Osteoblast (primary cell): Measurements from ENCODE around the gene LCE7A. TPM values are rescaled to one million over a fixed set of nuclear protein-coding genes. Genes with fewer than 3 reads are reported as not detected.

Experiments used
- DNase-seq: peaks from one replicate; pipeline ENCODE4 v3.0.0; 2011; ENCODE audit warnings: low spot score, mixed read lengths; ENCODE audit not compliant: insufficient read length; ENCODE audit errors: missing footprints
- H2AFZ ChIP-seq: 2 replicates; pipeline ENCODE4 v1.6.0; 2011; ENCODE audit warnings: mild to moderate bottlenecking, low read length
- H3K27ac ChIP-seq: 2 replicates; pipeline ENCODE4 v1.5.1; 2011; ENCODE audit warnings: mild to moderate bottlenecking, low read depth, low read length, moderate library complexity
- H3K27me3 ChIP-seq: 2 replicates; pipeline ENCODE4 v1.6.0; 2012; ENCODE audit warnings: mild to moderate bottlenecking, control low read depth, inconsistent platforms, low read length, moderate library complexity; ENCODE audit not compliant: insufficient read depth
- H3K36me3 ChIP-seq: 2 replicates; pipeline ENCODE4 v1.5.1; 2011; ENCODE audit warnings: mild to moderate bottlenecking, low read length, control low read depth, moderate library complexity; ENCODE audit not compliant: insufficient read depth
- H3K4me1 ChIP-seq: 2 replicates; pipeline ENCODE4 v1.5.1; 2011; ENCODE audit warnings: mild to moderate bottlenecking, low read length, control low read depth, moderate library complexity; ENCODE audit not compliant: insufficient read depth
- H3K4me2 ChIP-seq: 2 replicates; pipeline ENCODE4 v1.6.0; 2011; ENCODE audit warnings: mild to moderate bottlenecking, low read length; ENCODE audit not compliant: insufficient read depth
- H3K4me3 ChIP-seq: fragments of 200-600 bp; sonication (generic); 3 replicates; pipeline ENCODE4 v1.5.1; 2012; ENCODE audit warnings: mild to moderate bottlenecking, low read length, inconsistent platforms; ENCODE audit not compliant: insufficient read depth
- H3K79me2 ChIP-seq: 2 replicates; pipeline ENCODE4 v1.6.0; 2012; ENCODE audit warnings: mild to moderate bottlenecking, low read length, control low read depth, inconsistent platforms; ENCODE audit not compliant: insufficient read depth
- H3K9me3 ChIP-seq: 2 replicates; pipeline ENCODE4 v1.5.1; 2011; ENCODE audit warnings: low read depth, low read length, control low read depth
- H4K20me1 ChIP-seq: 2 replicates; pipeline ENCODE4 v1.6.0; 2012; ENCODE audit warnings: mild to moderate bottlenecking, low read length, control low read depth; ENCODE audit not compliant: insufficient read depth
- CTCF ChIP-seq: IDR thresholded peaks from 2 replicates; pipeline ENCODE4 v1.5.1; 2011; ENCODE audit warnings: mild to moderate bottlenecking, low read depth, low read length, moderate library complexity; ENCODE audit errors: extremely low read depth
- total RNA-seq: library from RNA; depleted of rRNA; stranded (reverse); fragments of >200 nt; gene quantifications from 2 replicates; pipeline ENCODE4 v1.2.3, GENCODE V29; 2012

LCE7A gene
- total RNA-seq, 1 donor, result not detected

- Histone ChIP-seq H3K27me3 (peaks cover 13% of the 10 kb centered on the region), H3K79me2 (no peaks in the 10 kb centered on the region), H3K9me3 (no peaks in the 10 kb centered on the region), H3K36me3 (no peaks in the 10 kb centered on the region), H3K4me3 (no peak within 1 kb of the TSS), H4K20me1 (no peaks in the 10 kb centered on the region), H3K27ac (no peak within 1 kb of the TSS), H2AFZ (no peak within 1 kb of the TSS), H3K4me2 (no peak within 1 kb of the TSS), H3K4me1 (peaks cover 15% of the 10 kb centered on the region)
- no peak for TF ChIP-seq CTCF
- no peak for DNase-seq
These were observed 48.1 kb downstream of the LCE7A start, which contains the start of gene IVL for GRCh38 chr1:152907686-152908601. Gene IVL (plus strand): TSS chr1:152908546. CDS start chr1:152909798, 1,252 bp downstream.

GRCh38 chr1:152909206-152909605, 49.4 kb downstream of the LCE7A start:
- H3K79me2 ChIP-seq, result no peaks in the 10 kb centered on the region
- peaks cover 15% of the 10 kb centered on the region for H3K4me1 ChIP-seq
- H3K36me3 ChIP-seq, result no peaks in the 10 kb centered on the region
- no peak overlapping the region for H3K27ac ChIP-seq
- no peak overlapping the region for H2AFZ ChIP-seq
- TF ChIP-seq CTCF, result no peak
- no peaks in the 10 kb centered on the region for H3K9me3 ChIP-seq
- H3K4me3 ChIP-seq, result no peak overlapping the region
- no peak overlapping the region for H3K4me2 ChIP-seq
- no peaks in the 10 kb centered on the region for H4K20me1 ChIP-seq
- DNase-seq, result no peak
- peaks cover 13% of the 10 kb centered on the region for H3K27me3 ChIP-seq

Other genes with a start within 250 kb of the LCE7A start
- not detected in 2 replicates for gene LCE3B, start 246.2 kb upstream of the LCE7A start, total RNA-seq
- gene LCE3A, start 236.9 kb upstream of the LCE7A start, total RNA-seq, result not detected in 2 replicates
- gene LCE2D, start 196.6 kb upstream of the LCE7A start, total RNA-seq, result not detected in 2 replicates
- not detected in 2 replicates for gene LCE2C, start 184.7 kb upstream of the LCE7A start, total RNA-seq
- gene LCE2B, start 173.9 kb upstream of the LCE7A start, total RNA-seq, result not detected in 2 replicates
- not detected in 2 replicates for gene LCE2A, start 161.7 kb upstream of the LCE7A start, total RNA-seq
- gene LCE4A, start 151.8 kb upstream of the LCE7A start, total RNA-seq, result not detected in 2 replicates
- not detected in 2 replicates for gene KPRP, start 102.0 kb upstream of the LCE7A start, total RNA-seq
- not detected in 2 replicates for gene LCE1F, start 84.9 kb upstream of the LCE7A start, total RNA-seq
- gene LCE1E, start 73.7 kb upstream of the LCE7A start, total RNA-seq, result not detected in 2 replicates
- not detected in 2 replicates for gene LCE1D, start 63.3 kb upstream of the LCE7A start, total RNA-seq
- gene LCE1C, start 53.3 kb upstream of the LCE7A start, total RNA-seq, result not detected in 2 replicates
- gene LCE1B, start 48.0 kb upstream of the LCE7A start, total RNA-seq, result not detected in 2 replicates
- gene LCE1A, start 32.5 kb upstream of the LCE7A start, total RNA-seq, result not detected in 2 replicates
- not detected in 2 replicates for gene LCE6A, start 17.1 kb upstream of the LCE7A start, total RNA-seq
- gene SMCP, start 18.3 kb downstream of the LCE7A start, total RNA-seq, result not detected in 2 replicates
- gene IVL, start 48.5 kb downstream of the LCE7A start, total RNA-seq, result not detected in 2 replicates
- not detected in 2 replicates for gene SPRR5, start 87.2 kb downstream of the LCE7A start, total RNA-seq
- not detected in 2 replicates for gene SPRR4, start 110.7 kb downstream of the LCE7A start, total RNA-seq
- gene SPRR1A, start 124.1 kb downstream of the LCE7A start, total RNA-seq, result not detected in 2 replicates
- gene SPRR3, start 141.8 kb downstream of the LCE7A start, total RNA-seq, result not detected in 2 replicates
- gene SPRR1B, start 171.2 kb downstream of the LCE7A start, total RNA-seq, result not detected in 2 replicates
- gene SPRR2D, start 181.1 kb downstream of the LCE7A start, total RNA-seq, result not detected in 2 replicates
- not detected in 2 replicates for gene SPRR2A, start 197.5 kb downstream of the LCE7A start, total RNA-seq
- not detected in 2 replicates for gene SPRR2B, start 211.6 kb downstream of the LCE7A start, total RNA-seq
- not detected in 2 replicates for gene SPRR2E, start 234.5 kb downstream of the LCE7A start, total RNA-seq